Measurements from ENCODE around the gene KRT23. TPM values are rescaled to one million over a fixed set of nuclear protein-coding genes. Genes with fewer than 3 reads are reported as not detected.

KRT23 gene, protein sequence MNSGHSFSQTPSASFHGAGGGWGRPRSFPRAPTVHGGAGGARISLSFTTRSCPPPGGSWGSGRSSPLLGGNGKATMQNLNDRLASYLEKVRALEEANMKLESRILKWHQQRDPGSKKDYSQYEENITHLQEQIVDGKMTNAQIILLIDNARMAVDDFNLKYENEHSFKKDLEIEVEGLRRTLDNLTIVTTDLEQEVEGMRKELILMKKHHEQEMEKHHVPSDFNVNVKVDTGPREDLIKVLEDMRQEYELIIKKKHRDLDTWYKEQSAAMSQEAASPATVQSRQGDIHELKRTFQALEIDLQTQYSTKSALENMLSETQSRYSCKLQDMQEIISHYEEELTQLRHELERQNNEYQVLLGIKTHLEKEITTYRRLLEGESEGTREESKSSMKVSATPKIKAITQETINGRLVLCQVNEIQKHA
- 0.37 and 0.86 TPM in 2 replicates for polyA plus RNA-seq
- 1.3 TPM in 1 of 2 replicates, not detected in the other for polyA minus RNA-seq

DNA sequence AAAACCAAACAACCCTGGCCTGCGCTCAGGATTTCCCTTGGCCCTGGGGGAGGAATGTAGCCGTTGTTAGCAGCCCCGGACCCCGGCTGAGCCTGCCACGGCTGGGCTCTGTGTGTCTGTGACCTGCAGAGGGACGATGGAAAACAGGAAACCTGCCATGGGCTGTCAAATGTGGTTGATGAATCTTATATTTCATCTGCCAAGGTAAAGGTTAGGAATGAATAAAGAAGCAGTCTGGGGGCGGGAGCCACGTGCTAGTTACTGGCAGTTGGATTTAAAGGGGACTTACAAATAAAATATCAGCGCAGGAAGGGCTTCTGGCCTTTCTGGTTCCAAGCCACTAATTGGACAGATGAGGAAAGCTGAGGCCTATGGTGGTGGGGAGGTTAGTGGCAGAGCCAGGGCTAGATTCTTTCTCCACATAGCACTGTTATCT lies at the start of gene KRT23:
TSS of gene KRT23 (minus strand) at position 263 of the 436 bp plus-strand sequence. CDS start 1,043 bp downstream, outside the sequence.
- TF ChIP-seq TAF1 (IDR thresholded peaks at IDR 0.05; ENCODE audit: low read depth) (no peak), MXI1 (conservative IDR thresholded peaks at IDR 0.05; ENCODE audit: poor library complexity, severe bottlenecking) (no peak)

GRCh38 chr17:40986920-40987319 lies 49.5 kb upstream of the KRT23 start:
- Histone ChIP-seq H3K4me3 (ENCODE audit: low read length) (no peak overlapping the region), H3K27me3 (ENCODE audit: insufficient read depth, low read depth, low read length) (no peaks in the 10 kb centered on the region), H3K79me2 (replicated peaks; ENCODE audit: insufficient read depth, low read length) (no peaks in the 10 kb centered on the region), H3F3A (ENCODE audit: insufficient read depth, low read length, poor library complexity, severe bottlenecking) (no peaks in the 10 kb centered on the region), H3K9me2 (ENCODE audit: insufficient read depth, low read length) (no peaks in the 10 kb centered on the region), H3K9ac (ENCODE audit: low read length) (no peak overlapping the region), H3K9me3 (ENCODE audit: low read length) (no peaks in the 10 kb centered on the region), H4K20me1 (ENCODE audit: insufficient read depth) (no peaks in the 10 kb centered on the region), H3K36me3 (ENCODE audit: insufficient read depth, low read length) (no peaks in the 10 kb centered on the region), H3K4me2 (ENCODE audit: low read length) (no peak overlapping the region), H2AFZ (ENCODE audit: low read depth, low read length) (no peak overlapping the region), H3K27ac (ENCODE audit: low read length) (no peak overlapping the region)
- no peak for TF ChIP-seq MXI1 (conservative IDR thresholded peaks at IDR 0.05; ENCODE audit: poor library complexity, severe bottlenecking)
- no peak for TF ChIP-seq EZH2 (IDR thresholded peaks at IDR 0.05; ENCODE audit: borderline replicate concordance, insufficient read depth, low read length, poor library complexity, severe bottlenecking)
- no peak for TF ChIP-seq CTCF (IDR thresholded peaks at IDR 0.05; ENCODE audit: poor library complexity, severe bottlenecking)
- no peak for TF ChIP-seq SMC3 (conservative IDR thresholded peaks at IDR 0.05; ENCODE audit: poor library complexity)
- TF ChIP-seq EP300 (conservative IDR thresholded peaks at IDR 0.05; ENCODE audit: poor library complexity, severe bottlenecking): no peak
- no peak for TF ChIP-seq POLR2AphosphoS5 (IDR thresholded peaks at IDR 0.05)
- no peak for TF ChIP-seq RAD21 (conservative IDR thresholded peaks at IDR 0.05)

More for the DNA sequence above, at the start of gene KRT23:
- Histone ChIP-seq H3K4me3 (ENCODE audit: low read length) (no peak within 1 kb of the TSS), H3K9ac (ENCODE audit: low read length) (no peak within 1 kb of the TSS), H3K79me2 (replicated peaks; ENCODE audit: insufficient read depth, low read length) (no peaks in the 10 kb centered on the region), H3K27me3 (ENCODE audit: insufficient read depth, low read depth, low read length) (no peaks in the 10 kb centered on the region), H2AFZ (ENCODE audit: low read depth, low read length) (no peak within 1 kb of the TSS), H3F3A (ENCODE audit: insufficient read depth, low read length, poor library complexity, severe bottlenecking) (no peaks in the 10 kb centered on the region), H3K9me2 (ENCODE audit: insufficient read depth, low read length) (no peaks in the 10 kb centered on the region), H3K27ac (ENCODE audit: low read length) (no peak within 1 kb of the TSS), H4K20me1 (ENCODE audit: insufficient read depth) (no peaks in the 10 kb centered on the region), H3K9me3 (ENCODE audit: low read length) (no peaks in the 10 kb centered on the region), H3K4me2 (ENCODE audit: low read length) (no peak within 1 kb of the TSS), H3K36me3 (ENCODE audit: insufficient read depth, low read length) (no peaks in the 10 kb centered on the region)

- Histone ChIP-seq H3K27me3 (ENCODE audit: insufficient read depth, low read depth, low read length) (no peaks in the 10 kb centered on the region), H3K9me3 (ENCODE audit: low read length) (no peaks in the 10 kb centered on the region), H3F3A (ENCODE audit: insufficient read depth, low read length, poor library complexity, severe bottlenecking) (no peaks in the 10 kb centered on the region), H3K79me2 (replicated peaks; ENCODE audit: insufficient read depth, low read length) (no peaks in the 10 kb centered on the region), H3K4me2 (ENCODE audit: low read length) (no peak within 1 kb of the TSS), H4K20me1 (ENCODE audit: insufficient read depth) (no peaks in the 10 kb centered on the region), H2AFZ (ENCODE audit: low read depth, low read length) (no peak within 1 kb of the TSS), H3K9me2 (ENCODE audit: insufficient read depth, low read length) (no peaks in the 10 kb centered on the region), H3K36me3 (ENCODE audit: insufficient read depth, low read length) (no peaks in the 10 kb centered on the region), H3K9ac (ENCODE audit: low read length) (no peak within 1 kb of the TSS), H3K4me3 (ENCODE audit: low read length) (no peak within 1 kb of the TSS), H3K27ac (ENCODE audit: low read length) (no peak within 1 kb of the TSS)
- no peak for TF ChIP-seq EP300 (conservative IDR thresholded peaks at IDR 0.05; ENCODE audit: poor library complexity, severe bottlenecking)
- no peak for TF ChIP-seq MXI1 (conservative IDR thresholded peaks at IDR 0.05; ENCODE audit: poor library complexity, severe bottlenecking)
- no peak for TF ChIP-seq POLR2AphosphoS5 (IDR thresholded peaks at IDR 0.05)
- TF ChIP-seq EZH2 (IDR thresholded peaks at IDR 0.05; ENCODE audit: borderline replicate concordance, insufficient read depth, low read length, poor library complexity, severe bottlenecking): no peak
- no peak for TF ChIP-seq SMC3 (conservative IDR thresholded peaks at IDR 0.05; ENCODE audit: poor library complexity)
- no peak for TF ChIP-seq TAF1 (IDR thresholded peaks at IDR 0.05; ENCODE audit: low read depth)
These were observed 46.8 kb upstream of the KRT23 start, which contains the start of gene KRT40 for GRCh38 chr17:40984226-40984625. TSS of gene KRT40 (minus strand) at chr17:40984326. CDS start at chr17:40984273, 53 bp downstream.

All from neural cell (in vitro differentiated cells).